Upper lobe of left lung (tissue), 4 donors: ENCODE data around the gene ZNF609.

Experiments
- POLR2A ChIP-seq, 4 donors: fragments of 450-650 bp; IDR thresholded peaks; one replicate each; pipeline ENCODE4 v1.5.1; 2016 to 2017; ENCODE audit warnings: antibody characterized with exemption in 4 of 4, mild to moderate bottlenecking in 2 of 4
- TF ChIP-seq, protein P1 (sequence below), 6 experiments: fragments of 450-650 bp in 4 of 6; fragments of 200-600 bp in 2 of 6; sonication (generic) in 2 of 6; IDR thresholded peaks; one replicate each; pipeline ENCODE4 v1.5.1; 2016 to 2019; ENCODE audit warnings: antibody characterized with exemption in 6 of 6

DNA sequence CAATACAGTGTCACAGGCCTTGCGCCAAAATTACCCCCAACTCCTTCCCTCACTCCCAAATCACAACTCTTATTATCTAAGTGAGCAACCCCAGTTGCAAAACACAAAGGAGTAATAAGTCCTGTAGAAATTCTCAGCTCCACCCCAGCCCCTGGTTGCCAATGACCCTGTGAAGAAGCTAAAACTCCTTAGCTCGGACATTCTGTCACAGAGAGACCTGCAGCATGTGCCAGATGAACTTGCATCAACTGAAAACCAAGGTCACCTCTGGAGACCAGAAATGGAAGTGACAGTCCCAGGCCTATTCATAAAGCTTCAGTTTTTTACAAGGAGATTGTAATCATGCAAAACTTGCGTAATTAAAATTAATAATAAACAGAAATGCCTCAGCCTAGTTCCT is 259.8 kb downstream of the ZNF609 start:
- no peak for TF ChIP-seq POLR2A (IDR thresholded peaks at IDR 0.05)
- TF ChIP-seq, protein P1, sequence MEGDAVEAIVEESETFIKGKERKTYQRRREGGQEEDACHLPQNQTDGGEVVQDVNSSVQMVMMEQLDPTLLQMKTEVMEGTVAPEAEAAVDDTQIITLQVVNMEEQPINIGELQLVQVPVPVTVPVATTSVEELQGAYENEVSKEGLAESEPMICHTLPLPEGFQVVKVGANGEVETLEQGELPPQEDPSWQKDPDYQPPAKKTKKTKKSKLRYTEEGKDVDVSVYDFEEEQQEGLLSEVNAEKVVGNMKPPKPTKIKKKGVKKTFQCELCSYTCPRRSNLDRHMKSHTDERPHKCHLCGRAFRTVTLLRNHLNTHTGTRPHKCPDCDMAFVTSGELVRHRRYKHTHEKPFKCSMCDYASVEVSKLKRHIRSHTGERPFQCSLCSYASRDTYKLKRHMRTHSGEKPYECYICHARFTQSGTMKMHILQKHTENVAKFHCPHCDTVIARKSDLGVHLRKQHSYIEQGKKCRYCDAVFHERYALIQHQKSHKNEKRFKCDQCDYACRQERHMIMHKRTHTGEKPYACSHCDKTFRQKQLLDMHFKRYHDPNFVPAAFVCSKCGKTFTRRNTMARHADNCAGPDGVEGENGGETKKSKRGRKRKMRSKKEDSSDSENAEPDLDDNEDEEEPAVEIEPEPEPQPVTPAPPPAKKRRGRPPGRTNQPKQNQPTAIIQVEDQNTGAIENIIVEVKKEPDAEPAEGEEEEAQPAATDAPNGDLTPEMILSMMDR (IDR thresholded peaks at IDR 0.05) = no peak
